GM08714 (cell line): ENCODE data around the gene SMPD3.

Source experiments
- H3K4me3 ChIP-seq: fragments of 200-500 bp; sonication (Bioruptor generic); 2 replicates; pipeline ENCODE4 v1.5.1; 2014; ENCODE audit warnings: mild to moderate bottlenecking, low read length, inconsistent platforms
- ZNF274 ChIP-seq: IDR thresholded peaks from 2 replicates; pipeline ENCODE4 v1.6.1; 2012; ENCODE audit warnings: mild to moderate bottlenecking, low read depth, low read length

Gene SMPD3

DNA sequence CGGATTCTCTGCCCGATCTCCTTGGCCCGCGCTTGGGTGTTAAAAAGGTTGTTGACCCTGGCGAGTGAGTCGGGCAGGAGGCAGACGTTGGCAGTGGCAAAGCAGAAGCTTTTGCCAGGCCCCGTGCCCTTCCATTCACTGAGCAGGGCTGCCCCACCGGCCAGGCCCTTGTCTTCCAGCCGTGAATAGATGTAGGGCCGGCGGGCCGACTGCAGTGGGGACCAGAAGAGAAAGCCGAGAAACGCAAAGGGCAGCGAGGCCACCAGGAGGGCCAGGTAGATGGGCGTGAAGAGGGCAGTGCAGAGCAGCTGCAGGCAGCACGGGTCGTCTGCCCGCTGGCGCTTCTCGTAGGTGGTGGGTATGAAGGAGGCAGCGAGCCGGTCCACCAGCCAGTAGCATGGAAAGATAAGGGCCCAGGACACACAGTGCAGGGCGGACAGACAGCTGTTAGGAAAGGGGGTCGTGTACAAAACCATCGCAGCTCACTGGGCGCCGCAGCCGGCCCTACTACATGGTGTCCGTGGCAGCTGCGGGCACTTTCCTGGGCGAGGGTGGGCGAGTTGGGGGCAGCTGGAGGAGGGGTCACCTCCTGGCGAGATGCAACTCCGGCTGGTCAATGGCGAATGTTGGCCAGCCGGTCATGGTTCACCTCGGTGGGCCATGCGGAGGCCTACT, 76.5 kb downstream of the SMPD3 start:
- no peak for TF ChIP-seq ZNF274
- no peak overlapping the region for H3K4me3 ChIP-seq

GRCh38 chr16:68371276-68371651, 77.0 kb downstream of the SMPD3 start:
- no peak overlapping the region for H3K4me3 ChIP-seq
- TF ChIP-seq ZNF274, result no peak

DNA sequence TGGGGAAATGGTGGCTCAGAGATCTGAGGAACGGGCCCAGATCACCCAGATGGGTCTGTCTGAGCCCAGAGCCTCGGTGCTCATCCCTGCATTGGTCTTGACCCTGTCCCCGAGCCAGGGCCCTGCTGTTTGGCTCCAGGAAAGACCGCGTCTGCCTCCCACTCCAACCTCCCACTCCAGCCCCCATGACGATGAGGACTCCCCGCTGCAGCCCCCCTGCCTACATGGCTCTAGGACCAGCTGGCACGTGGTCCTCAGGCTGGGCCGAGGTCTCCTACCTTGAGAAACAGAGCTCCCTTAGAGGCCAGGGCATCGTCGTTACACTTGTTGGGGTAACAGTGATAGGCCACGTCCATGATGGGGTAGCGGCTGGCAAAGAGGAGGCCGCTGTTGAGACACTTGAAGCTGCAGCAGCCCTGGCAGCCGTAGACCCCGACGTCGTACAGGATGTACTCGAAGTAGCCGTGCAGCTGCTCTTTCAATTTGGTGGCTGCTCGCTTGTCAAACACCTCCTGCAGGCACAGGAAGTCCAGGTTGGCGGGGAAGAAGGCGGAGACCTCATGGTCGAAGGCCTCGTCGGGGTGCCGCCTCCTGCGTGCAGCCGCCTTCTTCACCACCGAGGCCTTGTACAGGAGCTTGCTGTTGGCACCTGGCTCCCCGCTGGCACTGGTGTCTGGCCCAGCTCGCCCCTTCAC, 77.6 kb downstream of the SMPD3 start:
- TF ChIP-seq ZNF274, result no peak
- no peak overlapping the region for H3K4me3 ChIP-seq

- H3K4me3 ChIP-seq, result no peak overlapping the region; the same call in 1 of the 2 replicates
- no peak for TF ChIP-seq ZNF274
Observed at GRCh38 chr16:68369697-68370580, 78.4 kb downstream of the SMPD3 start.

GRCh38 chr16:68369168-68369567, 79.1 kb downstream of the SMPD3 start:
- H3K4me3 ChIP-seq, result no peak overlapping the region; the same call in 1 of the 2 replicates
- TF ChIP-seq ZNF274, result no peak

GRCh38 chr16:68368301-68368888, 79.9 kb downstream of the SMPD3 start:
- no peak overlapping the region; the same call in 1 of the 2 replicates for H3K4me3 ChIP-seq
- no peak for TF ChIP-seq ZNF274

DNA sequence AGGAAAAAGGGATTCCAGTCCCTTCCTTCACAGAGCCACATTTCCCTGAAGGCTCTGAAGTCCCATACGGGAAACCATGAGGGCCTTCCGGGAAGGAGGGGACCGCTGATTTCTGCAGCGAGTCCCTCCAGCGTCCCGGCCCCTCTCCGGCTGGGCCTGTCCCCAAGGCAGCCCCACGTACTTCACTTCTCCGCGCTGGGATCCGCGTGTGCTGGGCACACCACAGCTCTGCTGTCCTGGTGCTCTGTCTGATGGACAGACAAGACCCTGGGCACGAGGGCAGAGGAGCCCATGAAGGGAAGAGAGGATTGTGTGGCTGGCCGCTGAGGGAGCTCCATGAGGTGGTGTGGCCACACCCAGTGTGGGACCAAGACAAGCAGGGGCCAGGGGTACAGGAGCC, 80.4 kb downstream of the SMPD3 start:
- H3K4me3 ChIP-seq, result no peak overlapping the region
- no peak for TF ChIP-seq ZNF274

- no peak overlapping the region for H3K4me3 ChIP-seq
- TF ChIP-seq ZNF274, result no peak
Observed at GRCh38 chr16:68367440-68367839, 80.9 kb downstream of the SMPD3 start.

DNA sequence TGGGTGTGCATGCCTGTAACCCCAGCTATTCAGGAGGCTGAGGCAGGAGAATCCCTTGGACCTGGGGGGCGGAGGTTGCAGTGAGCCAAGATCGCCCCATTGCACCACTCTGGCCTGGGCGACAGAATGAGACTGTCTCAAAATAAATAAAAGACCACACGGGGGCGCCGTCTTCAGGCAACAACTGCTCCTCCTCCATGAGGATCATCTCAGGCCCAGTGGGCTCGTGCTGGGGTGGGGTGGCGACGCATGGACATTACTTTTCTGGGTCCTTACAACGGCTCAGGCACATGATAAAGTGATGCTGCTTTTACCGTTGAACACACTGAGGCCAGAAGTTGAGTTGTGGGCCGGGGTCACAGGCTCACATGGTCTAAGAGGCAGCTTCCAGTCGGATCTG, 81.3 kb downstream of the SMPD3 start:
- TF ChIP-seq ZNF274, result no peak
- H3K4me3 ChIP-seq, result no peak overlapping the region

GRCh38 chr16:68366062-68366461, 82.2 kb downstream of the SMPD3 start:
- TF ChIP-seq ZNF274, result no peak

GRCh38 chr16:68365167-68365817, 83.0 kb downstream of the SMPD3 start:
- H3K4me3 ChIP-seq, result no peak overlapping the region
- no peak for TF ChIP-seq ZNF274

More at GRCh38 chr16:68366062-68366461, 82.2 kb downstream of the SMPD3 start:
- H3K4me3 ChIP-seq, result no peak overlapping the region

- no peak overlapping the region for H3K4me3 ChIP-seq
- no peak for TF ChIP-seq ZNF274
Observed at GRCh38 chr16:68364561-68364998, 83.7 kb downstream of the SMPD3 start.

DNA sequence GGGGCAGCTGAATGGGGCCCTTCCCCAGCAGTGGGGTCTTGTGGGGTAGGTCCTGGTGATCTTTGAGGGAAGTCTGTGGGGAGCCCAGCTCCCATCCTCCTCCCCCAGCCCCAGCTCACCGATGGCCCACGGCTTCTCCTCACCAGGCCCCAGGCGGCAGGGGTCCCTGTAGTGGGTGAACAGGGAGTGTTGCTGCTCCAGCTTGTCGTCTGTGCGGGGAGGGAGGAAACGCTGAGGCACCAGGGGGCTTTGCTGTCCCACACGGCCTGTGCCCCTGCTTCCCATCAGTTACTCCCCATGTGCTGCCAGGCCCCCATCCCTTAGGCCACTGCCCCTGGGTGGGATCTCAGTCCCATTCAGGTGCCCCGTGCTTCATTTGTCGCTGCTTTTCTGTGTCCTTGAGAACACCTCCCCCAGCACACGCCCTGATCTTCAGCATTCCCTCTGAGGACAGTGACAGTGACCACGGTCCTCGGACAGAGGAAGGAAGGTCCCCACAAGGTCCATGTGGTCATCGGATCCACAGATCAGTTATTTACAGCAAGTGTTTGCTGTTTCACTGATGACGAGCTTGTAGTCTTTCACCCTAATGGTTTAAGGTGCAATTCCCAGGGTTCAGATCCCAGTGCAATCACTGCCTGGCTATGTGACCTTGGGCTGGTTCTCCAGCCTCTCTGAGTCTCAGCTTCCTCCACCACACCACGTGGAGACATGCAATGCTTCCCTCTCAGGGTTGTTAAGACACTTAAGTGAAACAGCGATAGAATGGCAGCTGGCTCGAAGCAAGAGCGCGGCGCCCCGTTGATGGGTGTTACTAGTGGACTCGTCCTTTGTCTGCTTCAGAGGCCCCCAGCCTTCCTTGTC, 84.4 kb downstream of the SMPD3 start:
- TF ChIP-seq ZNF274, result no peak
- no peak overlapping the region for H3K4me3 ChIP-seq
